ENCODE measurements around the gene CFAP68.
"Not testable (repeated sequence)": the region's sequence is repeated elsewhere in the genome, so short reads cannot be mapped to it uniquely, and the experiment has no call there.

The CFAP68 gene

DNA sequence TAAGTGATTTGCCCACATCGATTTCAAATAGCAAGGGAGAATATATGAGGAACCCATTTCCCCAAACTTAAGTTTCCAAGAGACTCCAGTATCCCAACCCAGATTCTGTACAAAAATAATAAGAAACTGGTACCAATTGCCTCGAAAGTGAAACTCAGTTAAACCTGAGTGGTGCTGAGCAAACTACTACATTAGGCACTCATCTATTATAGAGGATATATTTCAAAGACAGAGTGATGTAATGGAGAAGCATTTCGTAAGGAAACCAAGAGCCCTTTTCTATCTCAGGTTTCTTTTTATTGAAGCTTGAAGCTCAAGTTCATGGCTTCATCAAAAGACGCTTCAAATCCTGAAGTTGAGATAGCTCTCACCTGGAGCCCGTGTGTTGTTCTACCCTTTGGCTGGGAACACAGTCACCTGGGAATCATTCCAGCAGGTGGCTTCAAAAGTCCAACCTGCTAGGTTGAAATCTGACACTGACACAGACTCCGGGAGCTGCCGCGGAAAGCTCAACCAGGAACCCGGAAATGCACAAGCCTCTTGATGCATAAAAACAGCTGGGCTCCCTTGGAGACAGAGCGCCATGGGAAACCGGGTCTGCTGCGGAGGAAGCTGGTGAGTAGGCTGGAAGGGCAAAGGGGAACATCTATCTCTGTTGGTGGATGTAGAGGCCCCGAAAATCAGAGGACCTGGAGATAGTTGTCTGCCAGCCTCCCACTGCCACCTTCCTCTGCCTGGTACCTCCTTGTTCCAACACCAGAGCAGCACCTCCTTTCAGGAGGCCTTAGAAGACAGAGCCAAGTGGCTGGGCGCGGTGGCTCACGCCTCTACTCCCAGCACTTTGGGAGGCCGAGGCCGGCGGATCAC, 39.3 kb downstream of the CFAP68 start, which contains the start of gene C11orf52:
C11orf52 (plus strand) TSS at position 524 of the 867 bp plus-strand sequence; CDS start at position 584, 60 bp downstream.
- no peak for DNase-seq (ENCODE audit: low read depth)

DNA sequence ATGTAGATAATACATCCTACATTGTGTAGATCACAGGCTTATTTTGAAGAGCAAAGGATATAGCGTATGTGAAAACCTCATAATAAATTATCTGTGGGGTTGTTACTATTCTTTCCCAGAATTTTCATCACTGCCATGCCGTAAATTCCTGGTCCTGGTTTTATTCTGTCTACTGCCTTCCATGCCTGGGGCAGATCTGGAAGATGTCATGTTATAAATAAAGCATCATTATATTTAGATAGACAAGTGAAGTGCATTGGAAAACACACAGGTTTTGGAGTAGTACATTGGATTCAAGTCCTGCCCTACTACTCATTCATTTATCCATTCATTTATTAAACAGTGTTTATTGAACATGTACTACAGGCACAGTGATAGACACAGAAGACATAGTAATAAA, 41.6 kb downstream of the CFAP68 start:
- no peak for DNase-seq (ENCODE audit: low read depth)

DNA sequence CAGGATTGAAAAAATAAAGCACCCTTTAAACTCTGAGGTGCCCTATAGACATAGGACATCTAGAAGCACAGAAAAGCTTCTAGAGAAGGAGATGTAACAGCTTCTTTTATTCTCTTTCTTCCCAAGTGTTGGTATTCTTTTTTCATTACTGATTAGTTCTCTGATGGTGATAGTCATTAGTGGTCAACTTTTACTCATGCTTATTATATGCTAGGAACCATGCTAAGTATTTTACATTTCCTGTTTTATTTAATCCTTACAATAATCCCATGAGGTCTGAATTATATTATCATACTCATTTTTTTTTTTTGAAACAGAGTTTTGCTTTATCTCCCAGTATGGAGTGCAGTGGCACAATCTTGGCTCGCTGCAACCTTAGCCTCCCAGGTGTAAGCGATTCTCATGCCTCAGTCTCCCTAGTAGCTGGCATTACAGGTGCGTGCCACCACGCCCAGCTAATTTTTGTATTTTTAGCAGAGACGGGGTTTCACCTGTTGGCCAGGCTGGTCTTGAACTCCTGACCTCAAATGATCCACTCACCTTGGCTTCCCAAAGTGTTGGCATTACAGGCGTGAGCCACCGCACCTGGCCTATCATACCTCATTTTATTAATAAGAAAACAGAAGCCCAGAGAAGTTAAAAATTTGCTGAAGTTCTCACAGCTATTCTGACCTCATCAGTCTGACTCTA, 42.3 kb downstream of the CFAP68 start:
- no peak for DNase-seq (ENCODE audit: low read depth)

DNA sequence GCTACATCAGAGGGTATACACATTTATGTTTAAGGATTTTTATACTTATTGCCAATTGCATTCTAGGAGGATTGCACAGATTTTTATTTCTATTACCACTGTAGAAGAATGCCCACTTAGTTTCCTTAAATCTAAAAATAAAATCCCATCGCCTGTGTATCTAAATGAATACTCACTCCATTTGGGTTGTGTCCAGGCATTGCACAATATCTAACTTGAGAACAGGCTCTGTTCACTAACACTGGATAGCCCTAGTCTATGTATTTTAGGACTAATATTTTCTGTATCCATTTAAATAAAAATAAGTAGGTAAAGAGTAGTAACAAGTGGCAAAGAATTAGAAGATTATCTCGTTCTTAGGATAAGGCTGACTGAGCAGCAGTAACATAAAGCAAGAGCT, 43.5 kb downstream of the CFAP68 start:
- no peak for DNase-seq (ENCODE audit: low read depth)

DNA sequence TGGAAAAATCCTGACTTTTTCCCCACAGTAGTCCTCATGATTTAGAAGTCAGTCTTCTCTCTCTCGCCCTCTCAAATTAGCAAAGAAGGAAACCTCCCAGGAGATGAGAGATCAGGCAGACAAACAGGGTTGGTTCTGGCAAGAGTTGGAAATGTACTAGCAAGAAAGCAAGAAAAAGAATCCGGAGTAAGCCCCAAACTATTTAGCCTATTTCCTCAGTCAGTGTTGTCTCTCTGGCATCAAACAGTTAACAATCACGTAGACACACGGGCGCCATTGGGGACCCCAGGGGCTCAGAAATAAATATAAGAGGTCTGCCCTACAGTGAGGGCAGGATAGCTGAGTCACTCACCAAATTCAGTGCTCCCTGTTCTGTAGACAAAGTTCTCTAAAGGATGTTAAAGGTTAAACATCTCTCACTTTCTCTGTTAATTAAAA, 44.0 kb downstream of the CFAP68 start:
- DNase-seq (ENCODE audit: low read depth) = no peak

DNA sequence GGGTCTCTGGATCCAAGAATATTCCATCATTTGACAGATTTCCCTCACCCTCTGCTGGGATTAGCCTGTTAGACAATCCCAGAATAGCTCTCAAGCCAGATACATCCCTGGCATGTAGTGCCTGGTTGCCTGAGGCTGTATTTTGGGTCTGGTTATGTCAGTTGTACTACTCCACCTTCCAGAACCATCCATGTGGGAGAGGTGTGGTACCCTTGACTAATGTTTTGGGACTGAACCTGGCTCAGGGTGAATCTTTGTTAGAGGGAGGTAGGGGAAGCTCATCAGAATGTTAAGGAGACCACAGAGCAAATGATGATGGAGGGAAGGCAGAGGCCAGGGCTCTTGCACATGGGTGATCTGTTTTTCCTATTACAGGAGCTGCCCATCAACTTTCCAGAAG, 44.6 kb downstream of the CFAP68 start:
- no peak for DNase-seq (ENCODE audit: low read depth)

DNA sequence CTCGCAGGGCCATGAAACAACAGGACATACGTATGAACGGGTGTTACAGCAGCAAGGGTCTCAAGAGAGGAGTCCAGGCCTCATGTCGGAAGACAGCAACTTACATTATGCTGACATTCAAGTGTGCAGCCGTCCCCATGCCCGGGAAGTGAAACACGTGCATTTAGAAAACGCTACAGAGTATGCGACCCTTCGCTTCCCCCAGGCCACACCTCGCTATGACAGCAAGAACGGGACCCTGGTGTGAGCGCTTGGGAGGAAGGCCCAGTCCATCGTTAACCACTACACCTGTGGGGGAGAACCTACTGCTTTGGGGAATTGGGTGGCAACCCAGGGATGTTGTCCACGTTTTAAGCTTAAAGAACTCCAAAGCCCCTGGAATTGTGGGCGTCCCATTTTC, 46.6 kb downstream of the CFAP68 start:
- no peak for DNase-seq (ENCODE audit: low read depth)

DNA sequence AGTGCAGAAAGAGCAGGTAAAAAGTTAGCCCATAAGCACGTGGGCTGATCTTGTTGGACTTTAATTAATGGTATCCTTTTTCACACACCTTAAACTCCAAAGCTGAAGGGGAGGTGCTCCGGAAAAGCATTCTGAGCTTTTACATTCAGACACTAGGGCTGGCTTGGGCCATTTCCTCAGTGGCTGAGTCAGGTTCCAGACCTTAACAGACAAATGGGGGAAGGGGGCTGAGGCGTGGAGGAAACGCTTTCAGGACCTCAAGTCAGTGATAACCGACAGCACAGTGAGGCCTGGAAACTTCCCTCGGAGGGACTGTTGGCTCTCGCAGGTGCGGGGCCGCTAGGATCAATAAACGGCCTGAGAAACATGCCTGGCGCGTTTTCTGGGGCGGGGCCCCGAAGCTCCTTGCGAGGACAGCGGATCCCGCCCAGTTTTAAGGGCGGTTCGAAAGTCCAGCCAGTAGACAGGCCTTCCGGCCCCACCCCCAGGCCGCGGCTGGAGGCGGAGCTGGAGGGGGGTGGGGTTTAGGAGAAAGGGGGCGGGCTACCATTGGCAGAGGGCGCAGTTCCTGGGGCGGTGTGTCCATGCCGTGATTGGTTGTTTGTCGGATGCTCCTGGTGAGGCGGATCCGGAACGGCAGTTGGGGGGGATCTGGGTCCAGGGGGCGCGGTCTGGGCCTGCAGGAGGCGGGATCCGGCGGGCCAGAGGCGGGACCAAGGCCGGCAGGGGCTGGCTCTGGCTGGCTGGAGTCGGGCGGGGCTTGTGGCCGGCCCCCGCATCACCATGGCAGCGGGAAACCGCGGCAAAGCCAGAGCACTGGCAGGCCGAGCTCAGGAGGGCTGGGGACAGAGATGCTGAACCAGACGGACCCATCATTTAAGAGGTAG, 47.4 kb downstream of the CFAP68 start:
- peak; percentile 91 for DNase-seq (ENCODE audit: low read depth)

DNA sequence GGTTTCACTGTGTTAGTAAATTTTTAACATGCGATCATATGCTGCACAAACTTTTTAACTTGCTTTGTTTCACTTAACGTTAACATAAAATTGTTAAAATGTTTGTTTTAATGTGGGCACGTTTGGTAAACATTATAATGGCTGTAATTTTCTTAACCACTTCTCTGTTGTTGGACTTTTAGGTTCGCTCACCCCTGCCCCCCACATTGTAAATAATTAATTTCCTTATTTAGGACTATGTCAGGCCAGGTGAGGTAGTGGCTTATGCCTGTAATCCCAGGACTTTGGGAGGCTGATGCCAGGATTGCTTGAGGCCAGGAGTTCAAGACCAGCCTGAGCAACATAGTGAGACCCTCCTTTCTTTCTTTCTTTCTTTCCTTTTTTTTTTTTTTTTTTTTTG, 51.1 kb downstream of the CFAP68 start:
- DNase-seq (ENCODE audit: low read depth) = no peak

DNA sequence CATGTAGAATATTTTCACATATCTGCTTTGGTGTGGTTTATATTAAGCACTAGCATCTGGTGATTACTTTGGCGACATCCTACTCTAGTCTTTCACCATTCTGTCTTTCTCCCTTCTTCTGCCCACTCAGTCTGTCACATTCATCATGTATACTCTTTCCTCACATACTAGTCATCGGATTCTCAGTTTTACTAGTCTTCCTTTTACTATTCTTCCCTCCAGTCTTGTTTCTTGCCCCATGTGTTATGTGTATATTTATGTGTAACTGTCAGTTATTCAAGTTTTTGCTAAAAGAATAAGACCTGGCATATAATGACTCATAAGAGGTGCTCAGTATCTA, 53.2 kb downstream of the CFAP68 start:
- DNase-seq (ENCODE audit: low read depth) = no peak

DNA sequence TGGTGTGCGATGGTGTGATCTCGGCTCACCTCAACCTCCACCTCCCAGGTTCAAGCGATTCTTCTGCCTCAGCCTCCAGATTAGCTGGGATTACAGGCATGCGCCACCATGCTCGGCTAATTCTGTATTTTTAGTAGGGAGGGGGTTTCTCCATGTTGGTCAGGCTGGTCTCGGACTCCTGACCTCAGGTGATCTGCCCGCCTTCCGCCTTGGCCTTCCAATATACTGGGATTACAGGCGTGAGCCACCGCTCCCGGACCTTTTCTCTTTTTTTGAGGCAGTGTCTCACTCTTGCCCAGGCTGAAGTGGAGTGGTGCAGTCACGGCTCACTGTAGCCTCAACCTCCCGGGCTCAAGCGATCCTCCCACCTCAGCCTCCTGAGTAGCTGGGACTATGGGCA, 53.8 kb downstream of the CFAP68 start:
- not testable (repeated sequence) for DNase-seq (ENCODE audit: low read depth)

DNA sequence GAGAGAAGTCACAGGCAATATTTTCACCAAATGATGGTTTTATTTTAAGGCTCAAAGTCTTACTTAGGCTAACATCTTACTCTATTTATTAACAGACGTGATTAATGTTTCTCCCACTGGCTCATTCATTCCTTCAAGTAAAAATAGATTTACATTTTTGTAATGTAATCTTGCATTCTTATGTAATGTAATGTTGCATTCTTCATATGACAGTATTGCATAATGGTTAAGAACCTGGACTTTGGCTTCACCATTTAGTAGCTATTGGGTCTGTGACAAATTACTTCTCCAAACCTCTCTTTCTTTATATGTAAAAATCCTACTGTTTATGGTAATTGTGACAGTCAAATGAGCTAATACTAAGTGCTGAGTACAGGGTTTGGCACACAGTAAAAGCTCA, 54.5 kb downstream of the CFAP68 start:
- DNase-seq (ENCODE audit: low read depth) = no peak

DNA sequence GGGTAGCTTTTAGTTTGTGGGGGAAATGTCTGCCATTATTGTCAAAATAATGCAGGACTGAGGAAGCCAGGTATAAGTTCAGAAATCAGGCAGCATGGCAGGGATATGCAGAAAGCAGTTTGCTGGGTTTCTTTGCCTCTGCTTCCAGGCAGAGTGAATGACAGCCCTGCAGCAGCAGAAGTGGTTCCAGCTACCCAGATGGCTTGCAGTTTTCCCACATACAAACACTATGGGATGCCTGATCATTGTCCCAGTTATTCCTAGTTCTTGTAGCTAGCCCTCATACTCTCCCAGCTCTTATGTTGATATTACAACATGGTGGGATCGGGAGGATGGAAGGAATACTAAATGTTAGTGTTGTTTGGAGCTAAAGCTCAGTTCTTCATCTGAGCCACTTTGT, 55.0 kb downstream of the CFAP68 start:
- no peak for DNase-seq (ENCODE audit: low read depth)

Data from stimulated activated CD8-positive, alpha-beta memory T cell treated with anti-CD3 and anti-CD28 coated beads, Interleukin-15, amount 100 ng/mL, for 1 hour (primary cell).